Hematopoietic multipotent progenitor cell treated with erythropoietin and hydrocortisone succinate and interleukin-3 and kit ligand, for 17 days (in vitro differentiated cells): ENCODE results near the gene NRGN.
A peak's percentile ranks its signal among the peaks of the same experiment; 100 is the strongest.

Source experiments
- DNase-seq: peaks from one replicate; pipeline ENCODE4 v3.0.0-alpha.2; 2015; ENCODE audit warnings: low spot score

The NRGN gene

GRCh38 chr11:124788521-124788920 lies 48.8 kb downstream of the NRGN start:
- DNase-seq: no peak

- DNase-seq: no peak
Measured at GRCh38 chr11:124791626-124792341, 52.0 kb downstream of the NRGN start.

DNA sequence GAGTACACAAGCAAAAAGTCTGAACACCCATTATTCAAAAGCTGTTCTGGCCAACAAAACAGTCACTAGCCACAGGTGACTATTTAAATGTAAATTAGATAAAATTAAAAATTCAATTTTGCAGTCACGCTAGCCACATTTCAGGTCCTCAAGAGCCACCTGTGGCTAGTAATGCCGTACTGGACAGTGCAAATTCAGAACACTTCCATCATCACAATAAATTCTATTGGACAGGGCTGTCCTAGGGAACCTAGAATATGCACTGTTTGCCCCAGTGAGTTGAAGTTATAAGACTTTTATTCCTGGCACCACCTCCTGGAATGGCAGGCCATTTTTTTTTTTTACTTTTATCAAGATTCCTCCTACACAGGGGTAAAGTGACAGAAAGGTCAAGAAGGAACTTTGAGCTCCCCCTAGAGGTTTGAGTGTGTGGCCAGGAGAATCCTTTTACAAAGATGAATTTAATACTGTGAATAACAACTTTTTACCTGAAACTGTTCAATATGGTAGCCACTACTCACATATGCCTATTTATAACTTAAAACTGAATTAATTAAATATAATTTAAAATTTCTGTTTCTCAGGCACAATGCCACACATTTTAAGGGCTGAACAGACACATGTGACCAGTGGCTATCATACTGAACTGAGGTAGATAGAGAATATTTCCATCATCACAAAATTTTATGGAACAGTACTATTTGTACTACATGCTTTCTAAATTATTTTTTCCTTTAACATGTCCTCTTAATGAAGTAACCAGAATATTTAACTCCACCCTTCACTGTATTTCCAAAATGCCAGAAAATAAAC lies 53.9 kb downstream of the NRGN start:
- peak; percentile 59 for DNase-seq

DNA sequence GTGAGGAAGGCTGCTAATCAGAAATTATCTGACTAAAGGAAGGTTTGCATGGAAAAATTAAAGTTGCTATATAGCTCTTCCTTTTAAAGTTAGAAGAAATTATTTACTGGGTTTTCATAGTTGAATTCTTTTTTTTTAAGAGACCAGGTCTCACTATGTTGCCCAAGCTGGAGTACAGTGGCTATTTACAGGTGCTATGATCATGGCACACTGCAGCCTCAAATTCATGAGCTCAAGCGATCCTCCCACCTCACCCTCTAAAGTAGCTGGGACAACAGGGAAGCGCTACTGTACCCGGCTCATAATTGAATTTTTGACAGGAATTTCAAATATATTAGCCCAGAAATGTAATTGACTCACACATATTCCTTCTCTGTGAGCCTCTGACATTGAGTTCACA lies 56.6 kb downstream of the NRGN start:
- DNase-seq: no peak
